Measurements from ENCODE around the gene EPX. TPM values are rescaled to one million over a fixed set of nuclear protein-coding genes. Genes with fewer than 3 reads are reported as not detected.
A peak's percentile ranks its signal among the peaks of the same experiment; 100 is the strongest.

EPX gene
- total RNA-seq, 1 experiment from 2014 or later: not detected

DNA sequence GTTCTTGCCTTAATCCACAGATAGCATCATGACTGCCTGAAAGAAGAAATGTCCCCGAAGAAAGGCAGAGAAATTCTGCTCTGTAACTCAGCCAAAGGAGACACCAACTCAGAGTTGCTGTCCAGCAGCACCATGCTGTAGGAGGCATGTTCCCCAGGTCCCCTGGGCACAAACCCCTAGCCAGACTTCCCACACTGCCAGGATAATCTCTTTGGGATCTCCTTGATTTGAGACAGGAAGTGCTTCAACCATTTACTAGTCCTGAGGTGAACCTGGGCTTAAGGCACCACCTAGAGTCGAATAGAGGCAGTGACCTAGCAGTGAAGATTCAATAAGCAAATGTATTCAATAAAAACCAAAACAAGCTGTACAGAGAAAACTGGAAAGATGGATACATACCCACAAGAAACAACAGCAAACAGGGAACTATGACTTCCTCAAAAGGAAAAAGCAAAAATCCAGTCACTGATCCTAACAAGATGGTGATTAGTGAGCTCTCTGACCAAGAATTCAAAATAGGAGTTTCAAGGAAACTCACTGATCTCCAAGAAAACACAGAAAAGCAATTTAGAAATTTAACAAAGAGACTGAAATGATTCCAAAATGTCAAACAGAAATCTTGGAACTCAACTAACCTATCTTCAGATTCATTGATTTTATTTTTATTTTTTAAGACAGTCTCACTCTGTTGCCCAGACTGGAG, 20.0 kb upstream of the EPX start:
- H3K4me1 ChIP-seq: no peaks in the 10 kb centered on the region
- H3K36me3 ChIP-seq: no peaks in the 10 kb centered on the region
- no peak overlapping the region for H3K27ac ChIP-seq
- H3K27me3 ChIP-seq: 0 out of 2 replicates have a peak, but pooled peaks cover 4% of the 10 kb centered on the region
- DNase-seq: peak; percentile 26 to 55
- H3K9me3 ChIP-seq (replicated peaks): no peaks in the 10 kb centered on the region
- no peak overlapping the region for H3K4me3 ChIP-seq

DNA sequence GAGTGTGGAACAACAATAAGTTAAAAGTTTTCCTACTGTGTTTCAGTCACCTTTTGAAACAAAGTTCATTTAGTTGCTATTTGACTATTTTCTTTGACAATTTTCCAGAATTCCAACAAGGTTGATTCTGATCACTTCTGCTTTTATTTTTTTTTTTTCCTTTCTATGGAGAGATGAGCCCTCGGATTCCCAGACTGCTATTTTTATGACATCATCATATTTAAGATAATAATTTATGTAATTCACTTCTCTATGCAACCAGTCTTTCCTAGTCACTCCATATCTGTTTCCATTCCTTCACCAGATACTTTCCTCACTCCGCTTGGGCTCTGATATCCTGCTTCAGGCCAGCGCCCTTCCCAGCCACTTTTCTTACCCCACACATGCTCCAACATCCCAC, 17.7 kb upstream of the EPX start:
- 0 out of 2 replicates have a peak, but pooled peaks cover 4% of the 10 kb centered on the region for H3K27me3 ChIP-seq
- no peaks in the 10 kb centered on the region for H3K9me3 ChIP-seq (replicated peaks)
- H3K36me3 ChIP-seq: no peaks in the 10 kb centered on the region
- H3K4me3 ChIP-seq: no peak overlapping the region
- H3K4me1 ChIP-seq: no peaks in the 10 kb centered on the region
- no peak for DNase-seq
- no peak overlapping the region for H3K27ac ChIP-seq

DNA sequence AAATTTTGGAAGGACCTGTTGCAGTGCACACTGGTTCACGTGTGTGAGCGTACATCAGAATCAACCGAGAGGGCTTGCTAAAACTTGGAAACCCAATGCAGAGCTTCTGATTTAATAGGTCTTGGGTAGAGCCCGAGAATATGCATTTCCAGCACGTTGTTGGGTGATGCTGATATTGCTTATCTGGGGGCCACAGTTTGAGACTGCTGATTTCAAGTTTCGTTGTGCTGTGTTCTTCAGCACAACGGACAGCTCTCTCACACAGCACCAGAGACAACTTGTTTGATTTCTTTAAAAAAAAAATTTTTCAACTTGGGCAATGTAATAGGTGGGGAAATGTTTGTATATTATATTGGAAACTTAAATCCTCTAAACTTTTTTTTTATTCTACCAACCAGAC, 16.3 kb upstream of the EPX start:
- Histone ChIP-seq H3K4me1 (no peaks in the 10 kb centered on the region), H3K4me3 (no peak overlapping the region), H3K9me3 (replicated peaks) (no peaks in the 10 kb centered on the region), H3K27ac (no peak overlapping the region), H3K27me3 (0 out of 2 replicates have a peak, but pooled peaks cover 4% of the 10 kb centered on the region), H3K36me3 (no peaks in the 10 kb centered on the region)
- no peak for DNase-seq

- Histone ChIP-seq H3K4me3 (no peak overlapping the region), H3K36me3 (no peaks in the 10 kb centered on the region), H3K9me3 (replicated peaks) (no peaks in the 10 kb centered on the region), H3K4me1 (no peaks in the 10 kb centered on the region), H3K27ac (no peak overlapping the region), H3K27me3 (peaks cover 10% of the 10 kb centered on the region; the same call in 1 of the 2 replicates)
- no peak for DNase-seq
These were observed 10.7 kb upstream of the EPX start for GRCh38 chr17:58181796-58182195.

DNA sequence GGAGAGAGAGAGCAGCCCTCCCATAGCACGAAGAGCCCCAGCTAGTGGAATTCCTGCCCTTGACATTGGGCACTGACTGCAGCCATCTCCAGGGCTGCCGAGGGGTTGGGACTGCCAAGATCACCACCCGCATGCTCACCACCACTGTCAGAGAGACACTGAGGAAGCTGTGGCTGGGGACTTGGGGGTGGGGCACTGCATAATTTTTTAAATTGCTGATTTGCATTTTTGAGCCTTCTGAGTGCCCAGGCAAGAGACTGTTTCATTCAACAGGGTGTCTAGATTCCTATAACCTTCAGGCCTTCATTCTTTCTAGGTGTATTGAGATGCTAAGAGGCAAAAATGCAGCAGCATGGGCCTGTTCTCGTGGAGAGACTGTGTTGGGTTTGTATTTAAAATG, 9.0 kb upstream of the EPX start:
- Histone ChIP-seq H3K27ac (no peak overlapping the region), H3K4me1 (no peaks in the 10 kb centered on the region), H3K4me3 (no peak overlapping the region), H3K27me3 (peaks cover 10% of the 10 kb centered on the region; the same call in 1 of the 2 replicates), H3K9me3 (replicated peaks) (no peaks in the 10 kb centered on the region), H3K36me3 (no peaks in the 10 kb centered on the region)
- DNase-seq: no peak

GRCh38 chr17:58184308-58184985, 8.1 kb upstream of the EPX start:
- no peaks in the 10 kb centered on the region for H3K9me3 ChIP-seq (replicated peaks)
- H3K4me3 ChIP-seq: no peak overlapping the region
- no peak overlapping the region for H3K27ac ChIP-seq
- no peaks in the 10 kb centered on the region for H3K4me1 ChIP-seq
- H3K27me3 ChIP-seq: peaks cover 10% of the 10 kb centered on the region; the same call in 1 of the 2 replicates
- DNase-seq: peak; percentile 30 to 50
- H3K36me3 ChIP-seq: no peaks in the 10 kb centered on the region

DNA sequence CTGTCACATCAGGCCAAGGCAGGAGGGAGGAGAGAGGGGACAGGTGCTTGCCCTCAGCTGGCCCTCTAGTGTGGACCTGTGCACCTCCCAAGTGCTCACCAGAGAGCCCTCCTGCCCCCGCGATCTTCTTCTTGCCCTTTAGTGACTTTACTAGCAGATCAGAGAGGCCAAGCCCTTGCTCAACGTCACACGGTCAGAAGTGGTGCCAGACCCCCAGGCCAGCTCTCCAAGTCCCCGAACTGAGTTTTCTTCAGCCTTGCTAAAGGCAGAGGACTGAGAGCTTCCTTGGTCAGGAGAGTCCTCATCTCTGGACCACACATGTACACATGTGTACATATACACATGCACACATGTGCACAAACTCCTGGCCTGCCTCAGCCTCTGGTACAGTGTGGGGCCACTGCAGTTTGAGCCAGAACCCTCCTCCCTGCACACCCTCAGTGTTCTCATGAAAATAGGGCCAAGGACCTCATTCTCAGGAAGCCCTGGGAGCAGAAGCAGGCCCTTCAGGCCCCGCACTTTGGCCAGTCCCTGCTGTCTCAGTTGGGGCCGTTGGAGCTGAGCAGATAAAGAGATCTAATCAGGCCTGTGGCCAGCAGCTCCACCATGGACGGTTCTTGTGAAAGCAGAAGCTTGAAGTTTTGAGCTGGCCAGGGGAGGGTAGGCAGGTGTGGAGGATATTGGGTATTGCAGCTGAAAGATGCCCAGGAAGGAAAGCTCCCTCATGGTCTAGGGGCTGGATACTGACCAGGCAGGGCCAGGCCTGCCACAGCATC, 7.4 kb upstream of the EPX start:
- Histone ChIP-seq H3K36me3 (no peaks in the 10 kb centered on the region), H3K9me3 (replicated peaks) (no peaks in the 10 kb centered on the region)
- no peak for DNase-seq

DNA sequence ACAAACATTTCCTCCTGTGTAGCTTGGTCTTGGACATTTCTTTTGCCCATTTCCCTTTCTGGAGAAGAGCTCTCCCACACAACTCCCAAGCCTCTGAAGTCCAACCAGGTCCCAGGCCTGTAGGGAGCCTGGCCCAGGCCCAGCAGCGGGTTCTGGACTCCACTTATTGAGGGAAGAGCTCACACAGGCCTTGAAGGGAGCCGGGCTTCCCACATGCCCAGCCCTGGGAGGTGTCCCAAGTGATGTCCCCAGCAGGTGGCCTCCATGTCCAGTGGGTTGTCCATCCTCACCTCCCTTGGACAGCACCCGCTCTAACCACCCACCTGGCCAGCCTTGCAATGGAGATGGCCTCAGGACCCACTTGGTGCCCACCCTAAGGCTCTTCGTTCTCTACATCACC, 5.9 kb upstream of the EPX start:
- H3K27me3 ChIP-seq: peaks cover 10% of the 10 kb centered on the region; the same call in 1 of the 2 replicates

More for the DNA sequence above, 7.4 kb upstream of the EPX start:
- Histone ChIP-seq H3K4me1 (no peaks in the 10 kb centered on the region), H3K27me3 (peaks cover 10% of the 10 kb centered on the region; the same call in 1 of the 2 replicates), H3K27ac (no peak overlapping the region), H3K4me3 (no peak overlapping the region)

DNA sequence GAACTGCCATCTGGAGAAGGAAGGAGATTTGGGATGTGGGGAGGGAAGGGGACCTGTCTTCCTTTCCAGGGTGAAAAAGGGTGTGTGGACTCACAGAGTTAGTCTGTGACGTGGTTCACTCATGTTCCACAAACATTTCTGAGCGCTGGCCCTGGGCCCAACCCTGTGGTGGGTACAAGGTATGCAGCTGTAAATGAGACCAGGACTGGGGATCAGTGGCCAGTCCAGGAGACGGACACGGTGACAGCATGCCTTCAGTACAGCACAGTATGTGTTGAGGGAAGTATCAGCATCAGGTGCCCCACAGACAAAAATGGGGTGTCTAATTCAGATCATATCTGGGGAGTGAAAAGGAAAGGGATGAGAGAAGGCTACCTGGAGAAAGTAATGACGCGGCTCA, 5.5 kb upstream of the EPX start:
- Histone ChIP-seq H3K27ac (no peak overlapping the region), H3K4me1 (no peaks in the 10 kb centered on the region)
- DNase-seq: no peak

More for the DNA sequence above, 5.9 kb upstream of the EPX start:
- Histone ChIP-seq H3K36me3 (no peaks in the 10 kb centered on the region), H3K27ac (no peak overlapping the region), H3K4me1 (no peaks in the 10 kb centered on the region), H3K4me3 (no peak overlapping the region), H3K9me3 (replicated peaks) (no peaks in the 10 kb centered on the region)
- DNase-seq: no peak

GRCh38 chr17:58187675-58188074, 4.9 kb upstream of the EPX start:
- DNase-seq: no peak
- H3K36me3 ChIP-seq: no peaks in the 10 kb centered on the region
- no peaks in the 10 kb centered on the region for H3K9me3 ChIP-seq (replicated peaks)
- no peak overlapping the region for H3K27ac ChIP-seq
- H3K27me3 ChIP-seq: peaks cover 10% of the 10 kb centered on the region; the same call in 1 of the 2 replicates
- no peak overlapping the region for H3K4me3 ChIP-seq
- no peaks in the 10 kb centered on the region for H3K4me1 ChIP-seq

More for the DNA sequence above, 5.5 kb upstream of the EPX start:
- peaks cover 10% of the 10 kb centered on the region; the same call in 1 of the 2 replicates for H3K27me3 ChIP-seq
- no peaks in the 10 kb centered on the region for H3K9me3 ChIP-seq (replicated peaks)
- H3K36me3 ChIP-seq: no peaks in the 10 kb centered on the region
- H3K4me3 ChIP-seq: no peak overlapping the region

DNA sequence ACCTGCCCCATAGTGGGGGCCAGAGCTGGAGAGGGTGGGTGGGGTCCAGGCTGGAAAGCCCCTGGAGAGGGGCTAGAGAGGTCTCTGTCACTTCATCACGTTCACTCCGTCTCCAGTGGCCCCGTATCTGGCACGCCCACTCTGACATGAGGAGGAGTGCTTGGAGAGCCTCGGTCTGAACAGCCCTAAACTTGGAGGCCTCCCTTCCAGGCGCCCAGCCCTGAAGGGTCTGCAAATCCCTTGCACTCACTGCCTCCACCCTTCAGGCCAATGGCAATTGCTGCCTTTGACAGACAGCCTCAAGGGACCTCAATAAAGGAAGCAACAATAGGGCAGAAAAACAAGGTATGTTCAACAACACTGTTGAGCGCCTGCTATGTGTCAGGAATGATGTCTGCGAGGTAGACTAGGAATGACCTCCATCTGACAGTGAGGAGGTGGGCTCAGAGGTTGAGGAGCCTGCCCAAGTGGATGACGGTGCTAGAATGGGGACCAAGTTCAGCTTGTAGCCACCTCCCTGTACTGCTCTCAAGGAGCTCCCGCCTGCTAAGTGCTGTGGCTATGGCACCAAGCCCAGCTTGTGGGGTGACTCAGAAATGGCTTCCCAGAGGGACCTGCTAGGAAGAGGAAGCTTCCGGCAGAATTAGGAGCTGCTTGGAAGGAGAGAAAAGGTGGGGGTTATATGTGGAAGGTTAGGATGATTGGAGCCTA, 2.9 kb upstream of the EPX start:
- Histone ChIP-seq H3K27ac (no peak overlapping the region), H3K36me3 (no peaks in the 10 kb centered on the region), H3K4me1 (no peaks in the 10 kb centered on the region), H3K9me3 (replicated peaks) (no peaks in the 10 kb centered on the region), H3K4me3 (no peak overlapping the region), H3K27me3 (peaks cover 9% of the 10 kb centered on the region; the same call in 1 of the 2 replicates)
- DNase-seq: peak; percentile 24 to 31

- Histone ChIP-seq H3K9me3 (replicated peaks) (no peaks in the 10 kb centered on the region), H3K27ac (no peak overlapping the region), H3K27me3 (no peaks in the 10 kb centered on the region), H3K36me3 (no peaks in the 10 kb centered on the region), H3K4me1 (peaks cover 8% of the 10 kb centered on the region), H3K4me3 (no peak overlapping the region)
- DNase-seq: no peak
These were observed 1.2 kb upstream of the EPX start for GRCh38 chr17:58191241-58191896.

GRCh38 chr17:58193641-58194255, 1.2 kb downstream of the EPX start:
- Histone ChIP-seq H3K36me3 (no peaks in the 10 kb centered on the region), H3K9me3 (replicated peaks) (no peaks in the 10 kb centered on the region), H3K27me3 (no peaks in the 10 kb centered on the region), H3K4me3 (no peak overlapping the region), H3K27ac (no peak overlapping the region), H3K4me1 (peaks cover 16% of the 10 kb centered on the region)
- no peak for DNase-seq

Measured in SJCRH30 (cell line).